GM12873 (cell line): Measurements from ENCODE around the gene RXFP4.

ENCODE experiments used
- CTCF ChIP-seq: IDR thresholded peaks from 2 replicates; pipeline ENCODE4 v1.5.1; 2012; ENCODE audit warnings: low read depth, mild to moderate bottlenecking, moderate library complexity, low read length, control low read depth; ENCODE audit not compliant: insufficient read depth; ENCODE audit errors: missing control alignments

RXFP4 gene

GRCh38 chr1:155940993-155941844 lies at the start of gene RXFP4:
Gene RXFP4, plus strand, starts transcription at chr1:155941638. Its CDS starts 72 bp downstream, at chr1:155941710.
- TF ChIP-seq CTCF = no peak

- no peak for TF ChIP-seq CTCF
Observed at GRCh38 chr1:155892796-155893195, 48.6 kb upstream of the RXFP4 start.

- TF ChIP-seq CTCF = no peak
Observed at GRCh38 chr1:155893389-155894142, 47.9 kb upstream of the RXFP4 start.

GRCh38 chr1:155897746-155898145 lies 43.7 kb upstream of the RXFP4 start:
- no peak for TF ChIP-seq CTCF

- no peak for TF ChIP-seq CTCF
Observed at GRCh38 chr1:155898888-155899287, 42.5 kb upstream of the RXFP4 start.

GRCh38 chr1:155899683-155900082 lies 41.8 kb upstream of the RXFP4 start:
- no peak for TF ChIP-seq CTCF

GRCh38 chr1:155900161-155900560 lies 41.3 kb upstream of the RXFP4 start:
- TF ChIP-seq CTCF = no peak
